NT2/D1 (cell line): Measurements from ENCODE around the gene DOCK6.
A peak's percentile ranks its signal among the peaks of the same experiment; 100 is the strongest.

ENCODE experiments used
- DNase-seq: peaks from one replicate; pipeline ENCODE4 v3.0.0-alpha.2; 2011; ENCODE audit warnings: low read depth, low spot score
- H3K27me3 ChIP-seq: 2 replicates; pipeline ENCODE4 v1.6.0; 2011; ENCODE audit warnings: mild to moderate bottlenecking; ENCODE audit not compliant: insufficient read length, insufficient read depth
- H3K36me3 ChIP-seq: 2 replicates; pipeline ENCODE4 v1.6.1; 2011; ENCODE audit warnings: mild to moderate bottlenecking, low read length, mixed read lengths; ENCODE audit not compliant: insufficient read depth, insufficient read length
- H3K4me1 ChIP-seq: 2 replicates; pipeline ENCODE4 v1.5.1; 2011; ENCODE audit not compliant: insufficient read depth, insufficient read length
- H3K4me3 ChIP-seq: 2 replicates; pipeline ENCODE4 v1.5.1; 2011; ENCODE audit warnings: low read depth; ENCODE audit not compliant: insufficient read length
- H3K9ac ChIP-seq: 2 replicates; pipeline ENCODE4 v1.6.0; 2011; ENCODE audit warnings: low read depth; ENCODE audit not compliant: insufficient read length
- H3K9me3 ChIP-seq: 2 replicates; pipeline ENCODE4 v1.5.1; 2011; ENCODE audit warnings: mild to moderate bottlenecking, low read length; ENCODE audit not compliant: insufficient read depth
- SUZ12 ChIP-seq: IDR thresholded peaks from 2 replicates; pipeline ENCODE4 v1.6.1; 2011; ENCODE audit not compliant: insufficient read length, insufficient read depth; ENCODE audit errors: extremely low read depth
- YY1 ChIP-seq: IDR thresholded peaks from 2 replicates; pipeline ENCODE4 v1.6.1; 2011; ENCODE audit not compliant: insufficient read length, insufficient read depth
- ZNF274 ChIP-seq: IDR thresholded peaks from 2 replicates; pipeline ENCODE4 v1.6.1; 2011; ENCODE audit warnings: mild to moderate bottlenecking, low read depth, low read length

The DOCK6 gene

GRCh38 chr19:11295665-11296245 lies 33.4 kb upstream of the DOCK6 start, which contains the start of gene TSPAN16:
Gene TSPAN16, plus strand, starts transcription at chr19:11296160. Its CDS starts 138 bp downstream, at chr19:11296298.
- no peak within 1 kb of the TSS for H3K4me3 ChIP-seq
- H3K36me3 ChIP-seq = no peaks in the 10 kb centered on the region
- peaks cover 7% of the 10 kb centered on the region for H3K4me1 ChIP-seq
- no peak within 1 kb of the TSS for H3K9ac ChIP-seq
- DNase-seq = no peak
- H3K9me3 ChIP-seq = no peaks in the 10 kb centered on the region
- no peak for TF ChIP-seq SUZ12
- TF ChIP-seq YY1 = no peak
- H3K27me3 ChIP-seq = peaks cover 5% of the 10 kb centered on the region

- Histone ChIP-seq H3K4me3 (no peak overlapping the region), H3K9me3 (no peaks in the 10 kb centered on the region), H3K9ac (no peak overlapping the region), H3K27me3 (peaks cover 2% of the 10 kb centered on the region), H3K4me1 (peaks cover 7% of the 10 kb centered on the region), H3K36me3 (no peaks in the 10 kb centered on the region)
- TF ChIP-seq YY1 = no peak
- no peak for TF ChIP-seq SUZ12
- TF ChIP-seq ZNF274 = no peak
- DNase-seq = no peak
Observed at GRCh38 chr19:11295180-11295579, 32.9 kb upstream of the DOCK6 start.

GRCh38 chr19:11293433-11294389 lies 31.4 kb upstream of the DOCK6 start:
- Histone ChIP-seq H3K27me3 (no peaks in the 10 kb centered on the region), H3K4me3 (peak overlapping the region; percentile 2), H3K9ac (peak overlapping the region; percentile 54), H3K4me1 (peaks cover 5% of the 10 kb centered on the region), H3K36me3 (no peaks in the 10 kb centered on the region), H3K9me3 (no peaks in the 10 kb centered on the region)
- no peak for TF ChIP-seq SUZ12
- TF ChIP-seq ZNF274 = no peak
- TF ChIP-seq YY1 = no peak
- DNase-seq = peak; percentile 93

GRCh38 chr19:11291991-11292390 lies 29.7 kb upstream of the DOCK6 start:
- TF ChIP-seq ZNF274 (no peak), YY1 (no peak), SUZ12 (no peak)
- no peaks in the 10 kb centered on the region for H3K4me1 ChIP-seq
- no peak for DNase-seq

GRCh38 chr19:11291415-11291814 lies 29.1 kb upstream of the DOCK6 start:
- H3K9me3 ChIP-seq = no peaks in the 10 kb centered on the region
- TF ChIP-seq YY1 = no peak
- no peak for TF ChIP-seq ZNF274
- TF ChIP-seq SUZ12 = no peak
- DNase-seq = no peak
- no peaks in the 10 kb centered on the region for H3K27me3 ChIP-seq
- no peak overlapping the region for H3K9ac ChIP-seq
- no peak overlapping the region for H3K4me3 ChIP-seq
- H3K36me3 ChIP-seq = no peaks in the 10 kb centered on the region
- H3K4me1 ChIP-seq = no peaks in the 10 kb centered on the region

More at GRCh38 chr19:11291991-11292390, 29.7 kb upstream of the DOCK6 start:
- no peaks in the 10 kb centered on the region for H3K27me3 ChIP-seq
- H3K9me3 ChIP-seq = no peaks in the 10 kb centered on the region
- H3K9ac ChIP-seq = no peak overlapping the region
- H3K4me3 ChIP-seq = no peak overlapping the region
- H3K36me3 ChIP-seq = no peaks in the 10 kb centered on the region

GRCh38 chr19:11290256-11290655 lies 27.9 kb upstream of the DOCK6 start:
- TF ChIP-seq SUZ12 = no peak
- TF ChIP-seq YY1 = no peak
- TF ChIP-seq ZNF274 = no peak
- Histone ChIP-seq H3K9me3 (no peaks in the 10 kb centered on the region), H3K4me1 (no peaks in the 10 kb centered on the region), H3K36me3 (no peaks in the 10 kb centered on the region), H3K4me3 (no peak overlapping the region), H3K9ac (no peak overlapping the region), H3K27me3 (no peaks in the 10 kb centered on the region)
- DNase-seq = no peak

- no peaks in the 10 kb centered on the region for H3K36me3 ChIP-seq
- H3K4me1 ChIP-seq = no peaks in the 10 kb centered on the region
- H3K9me3 ChIP-seq = no peaks in the 10 kb centered on the region
- no peaks in the 10 kb centered on the region for H3K27me3 ChIP-seq
- H3K9ac ChIP-seq = no peak overlapping the region
- TF ChIP-seq ZNF274 = no peak
- no peak for TF ChIP-seq SUZ12
- no peak for TF ChIP-seq YY1
- DNase-seq = no peak
- H3K4me3 ChIP-seq = no peak overlapping the region
Observed at GRCh38 chr19:11288349-11288748, 26.0 kb upstream of the DOCK6 start.
